EH (cell line): ENCODE data around the gene TST.

Experiments
- DNase-seq: peaks from one replicate; pipeline ENCODE4 v3.0.0-alpha.2; 2015; ENCODE audit warnings: low read depth

TST gene

DNA sequence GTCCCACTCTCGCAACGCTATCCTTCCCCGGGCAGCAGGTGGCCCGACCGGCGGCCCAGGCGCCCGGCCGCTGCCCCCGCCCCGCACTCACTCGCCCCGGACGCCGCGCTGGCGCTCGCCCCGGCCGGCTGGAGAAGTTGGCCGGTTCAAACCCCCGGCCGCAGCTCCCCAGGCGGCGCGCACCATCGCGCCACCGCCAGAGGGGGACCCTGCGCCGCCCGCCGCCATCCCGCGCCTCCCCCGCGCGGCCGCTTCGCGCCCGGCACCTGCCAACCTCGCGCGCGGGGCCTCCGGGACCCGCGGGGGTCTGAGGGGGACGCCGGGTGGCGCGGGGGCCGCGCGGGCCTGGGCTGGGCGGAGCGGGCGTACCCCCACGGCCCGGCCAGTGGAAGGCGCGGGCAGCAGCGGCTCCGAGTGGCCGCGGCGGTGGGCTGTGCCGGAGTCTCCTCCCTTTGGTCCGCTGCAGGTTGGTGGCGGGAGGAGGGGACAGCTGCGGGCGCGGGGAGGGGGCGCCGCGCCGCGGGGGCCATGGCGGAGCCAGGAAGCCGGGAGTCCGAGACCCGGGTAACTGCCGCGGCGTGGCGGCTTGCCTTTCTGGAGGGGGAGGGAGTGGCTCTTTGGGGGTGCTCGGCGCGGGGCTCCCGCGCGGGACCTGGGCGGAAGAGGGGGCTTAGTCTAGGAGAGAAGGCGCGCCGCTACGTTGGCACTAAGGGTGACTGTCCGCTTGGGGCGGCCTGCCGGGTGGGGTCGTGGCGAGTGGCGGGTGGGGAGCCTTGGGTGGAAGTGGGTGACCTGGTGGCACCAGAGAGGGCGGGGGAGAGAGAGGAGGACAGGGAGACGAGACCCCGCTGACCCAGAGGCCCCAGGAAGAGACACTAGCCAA is at the start of gene TST, which contains the start of gene MPST:
TST (minus strand) TSS at position 139 of the 883 bp plus-strand sequence. CDS start 715 bp downstream, outside the sequence.
MPST (plus strand) TSS at position 434 of the 883 bp plus-strand sequence; CDS start at position 529, 95 bp downstream.
- peak; percentile 75 for DNase-seq

DNA sequence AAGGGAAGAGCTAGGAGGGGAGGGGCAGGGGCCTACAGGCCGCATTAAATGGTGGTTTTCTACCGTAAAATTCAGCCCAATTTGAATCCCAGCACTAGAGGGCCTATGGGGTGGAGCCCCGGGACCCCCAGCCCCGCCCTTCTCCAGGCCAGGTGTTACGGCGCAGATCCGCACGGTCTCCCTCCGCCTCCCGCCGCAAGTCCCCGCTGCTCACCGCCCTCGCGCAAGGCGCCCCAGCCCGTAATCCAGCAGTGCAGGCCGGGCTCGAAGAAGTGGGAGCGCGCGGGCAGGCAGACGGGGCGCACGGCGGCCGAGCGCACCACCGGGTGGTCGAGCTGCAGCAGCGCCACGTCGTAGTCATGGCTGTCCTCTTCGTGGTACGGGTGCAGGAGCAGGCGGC is 49.6 kb upstream of the TST start:
- DNase-seq = no peak

DNA sequence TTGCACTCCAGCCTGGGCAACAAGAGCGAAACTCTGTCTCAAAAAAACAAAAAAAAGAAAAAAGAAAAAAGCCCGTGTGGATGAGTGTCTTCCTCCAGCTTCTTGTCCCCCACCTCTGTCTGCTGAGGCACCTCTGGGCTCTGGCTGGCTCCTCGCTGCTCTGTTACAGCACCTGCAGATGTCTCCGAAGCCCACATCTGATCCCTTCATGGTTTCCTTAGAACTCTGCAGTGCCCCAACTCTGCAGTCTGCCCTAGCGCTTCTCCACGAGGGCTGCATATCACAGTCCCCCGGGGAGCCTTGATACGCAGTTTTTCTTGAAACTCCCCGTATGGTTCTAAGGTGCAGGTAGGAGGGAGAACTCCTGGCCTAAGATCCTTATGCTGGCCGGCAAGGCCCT is 48.2 kb upstream of the TST start:
- no peak for DNase-seq

GRCh38 chr22:37065961-37066360 is 46.7 kb upstream of the TST start:
- DNase-seq = no peak

- DNase-seq = no peak
Measured at GRCh38 chr22:37065180-37065579, 45.9 kb upstream of the TST start.

DNA sequence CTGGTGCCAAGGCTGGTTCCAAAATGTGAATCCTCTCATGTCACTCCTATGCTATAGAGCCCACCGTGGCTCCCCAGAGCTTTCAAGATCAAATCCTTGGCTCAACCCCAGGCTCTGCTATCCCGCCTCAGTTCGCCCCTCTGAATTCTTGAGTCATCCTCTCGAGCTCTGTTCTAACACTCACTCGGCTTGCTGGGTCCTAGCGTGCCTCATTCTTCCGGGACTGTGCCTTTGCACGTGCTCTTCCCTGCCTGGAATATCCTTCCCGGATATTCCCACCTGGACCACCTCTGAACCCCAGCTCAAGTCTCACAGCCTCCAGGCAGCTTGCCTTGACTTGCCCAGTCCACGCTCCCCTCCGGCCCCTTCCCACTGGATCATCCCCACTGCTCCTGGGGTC is 45.3 kb upstream of the TST start:
- DNase-seq = no peak

GRCh38 chr22:37063431-37064420 is 44.5 kb upstream of the TST start:
- no peak for DNase-seq

DNA sequence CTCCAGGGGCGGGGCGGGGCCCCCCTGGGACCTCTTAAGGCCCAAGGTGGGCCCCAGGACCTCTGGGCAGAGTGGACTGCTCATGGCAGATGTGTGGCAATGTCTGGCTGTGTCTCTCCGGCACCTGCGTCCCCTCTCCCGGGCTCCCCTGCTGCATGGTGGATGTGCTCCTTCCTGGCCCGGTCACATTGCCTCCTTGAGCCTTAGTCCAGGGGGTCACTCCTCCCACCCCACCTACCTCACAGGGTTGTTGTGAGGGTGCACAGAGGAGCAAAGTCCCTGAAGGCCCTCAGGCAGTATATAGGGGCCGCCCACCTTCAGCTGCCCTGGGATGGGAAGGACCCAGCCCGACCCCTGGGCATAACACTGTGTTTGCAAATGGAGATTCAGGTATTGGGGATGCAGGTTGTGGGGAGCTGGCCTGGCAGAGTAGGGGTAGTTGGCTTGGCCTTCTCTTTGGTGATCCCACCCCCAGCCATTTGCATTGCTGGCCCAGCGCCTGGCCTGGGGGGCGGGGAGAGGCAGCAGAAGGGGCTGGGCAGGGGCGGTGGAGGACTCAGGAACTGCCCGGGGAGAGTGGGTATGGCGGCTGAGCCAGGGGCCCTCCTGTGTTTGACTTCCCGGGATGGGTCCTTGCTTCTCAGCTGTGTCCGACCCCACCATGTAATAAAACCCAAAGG is 43.6 kb upstream of the TST start:
- no peak for DNase-seq

DNA sequence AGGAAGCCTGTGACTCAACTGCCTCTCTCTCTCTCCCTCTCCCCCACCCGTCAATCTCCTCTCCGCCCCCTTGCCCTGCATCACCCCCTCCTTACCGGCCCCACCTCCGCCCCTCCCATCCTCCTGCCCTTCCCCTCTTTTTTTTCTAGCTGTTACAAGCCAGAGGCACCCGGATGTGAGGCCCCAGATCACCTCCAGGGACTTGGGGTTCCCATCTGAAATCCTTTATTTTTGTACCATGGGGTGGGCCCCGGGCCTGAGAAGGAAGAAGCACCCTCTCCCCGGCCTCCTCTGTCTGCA is 43.1 kb upstream of the TST start:
- DNase-seq = no peak

DNA sequence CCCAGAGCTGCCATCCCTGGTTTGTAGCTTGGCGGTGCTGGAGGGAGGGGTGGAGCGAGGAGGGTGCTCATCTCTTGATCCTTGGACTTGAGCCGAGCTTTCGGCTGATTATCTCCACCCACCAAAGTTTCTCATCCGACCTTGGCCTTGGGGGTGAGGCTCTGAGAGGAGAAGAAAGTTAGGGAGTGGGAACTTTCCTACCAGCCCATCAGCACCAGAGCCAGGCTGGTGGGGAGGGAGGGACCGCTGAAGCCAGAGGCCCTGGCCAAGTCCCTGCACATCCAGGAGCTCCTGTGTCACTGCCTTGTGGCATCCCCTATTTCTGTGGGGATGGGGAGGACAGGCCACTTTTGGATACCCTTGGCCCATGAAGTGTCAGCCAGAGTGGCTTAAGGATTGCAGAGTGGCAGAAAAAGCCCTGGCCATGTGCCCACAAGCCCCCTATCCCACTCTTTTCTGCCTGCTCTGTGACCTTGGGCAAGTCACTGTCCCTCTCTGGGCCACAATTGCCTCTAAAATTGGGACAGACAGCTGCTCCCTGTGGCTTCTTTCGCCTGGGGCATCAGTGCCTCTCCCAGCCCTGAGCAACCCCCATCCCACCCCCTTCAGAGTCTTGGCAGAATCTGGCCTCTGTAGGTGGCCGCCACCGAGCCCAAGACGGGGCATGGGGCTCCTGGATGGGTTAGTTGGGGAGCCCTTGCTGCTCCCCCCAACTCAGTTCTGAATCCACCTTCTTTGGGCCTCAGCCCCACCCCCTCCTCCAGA is 42.5 kb upstream of the TST start:
- DNase-seq = no peak

GRCh38 chr22:37060801-37061610 is 41.8 kb upstream of the TST start:
- no peak for DNase-seq

DNA sequence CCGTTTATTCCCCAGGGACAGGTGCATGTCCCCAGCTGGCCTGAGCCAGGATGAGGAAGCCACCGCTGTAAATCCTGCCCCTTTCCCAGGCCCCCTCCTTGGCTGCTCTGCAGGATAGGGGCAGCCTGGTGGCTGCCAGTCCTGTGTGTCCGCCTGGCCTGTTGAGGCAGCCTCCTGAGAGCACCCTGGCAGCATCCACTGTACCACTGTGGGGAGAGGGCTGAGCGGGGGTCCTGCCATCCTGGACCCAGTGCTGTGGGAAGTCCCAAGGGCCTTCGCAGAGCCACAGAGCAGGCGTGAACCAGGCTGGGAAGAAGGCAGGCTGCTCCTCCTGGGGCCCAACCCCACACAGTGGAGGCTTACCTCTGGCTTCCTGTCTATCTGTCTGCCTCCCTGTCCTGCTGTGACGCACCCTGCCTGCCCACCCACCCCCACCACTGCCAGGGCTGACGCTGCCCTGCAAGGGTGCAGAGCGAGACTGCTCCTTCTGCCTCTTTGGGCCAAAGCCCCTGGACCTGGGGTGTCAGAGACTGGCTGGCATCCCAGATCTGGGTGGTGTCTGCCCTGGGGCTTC is 40.7 kb upstream of the TST start:
- no peak for DNase-seq

DNA sequence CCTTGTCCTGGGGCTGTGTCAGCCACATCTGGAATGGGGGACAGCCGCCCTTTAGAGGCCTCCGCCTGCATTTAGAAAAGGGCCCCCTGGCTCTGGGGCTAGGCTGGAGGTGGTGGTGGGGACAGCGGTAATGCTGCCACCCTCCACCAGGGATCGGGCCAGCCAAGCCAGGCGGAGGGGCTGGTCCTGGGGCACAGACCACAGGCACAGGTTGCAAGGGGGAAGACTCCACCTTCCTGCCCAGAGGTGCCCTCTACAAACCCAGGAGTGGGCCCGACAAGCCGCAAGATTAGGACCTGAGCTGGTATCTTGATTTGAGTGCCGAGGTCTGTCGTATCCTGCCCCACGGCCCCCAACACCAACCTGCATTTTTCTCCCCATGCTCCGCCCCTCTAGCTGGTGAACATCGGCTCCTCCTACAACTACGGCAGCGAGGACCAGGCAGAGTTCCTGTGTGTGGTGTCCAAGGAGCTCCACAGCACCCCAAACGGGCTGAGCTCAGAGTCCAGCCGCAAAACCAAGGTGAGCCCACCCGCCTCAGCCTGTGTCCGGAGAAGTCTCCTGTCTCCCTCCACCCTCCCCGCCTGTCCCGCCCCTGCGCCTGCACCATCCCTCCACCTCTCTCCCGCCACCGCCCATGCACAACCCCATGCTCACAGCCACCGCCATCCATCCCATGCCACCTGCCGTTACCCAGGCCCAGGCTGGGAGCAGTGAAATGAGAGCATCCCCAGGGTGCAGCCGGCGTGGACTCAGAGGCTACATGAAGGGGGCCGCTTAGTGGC is 39.9 kb upstream of the TST start:
- DNase-seq = no peak

- DNase-seq = no peak
Measured at GRCh38 chr22:37057796-37058510, 38.7 kb upstream of the TST start.

DNA sequence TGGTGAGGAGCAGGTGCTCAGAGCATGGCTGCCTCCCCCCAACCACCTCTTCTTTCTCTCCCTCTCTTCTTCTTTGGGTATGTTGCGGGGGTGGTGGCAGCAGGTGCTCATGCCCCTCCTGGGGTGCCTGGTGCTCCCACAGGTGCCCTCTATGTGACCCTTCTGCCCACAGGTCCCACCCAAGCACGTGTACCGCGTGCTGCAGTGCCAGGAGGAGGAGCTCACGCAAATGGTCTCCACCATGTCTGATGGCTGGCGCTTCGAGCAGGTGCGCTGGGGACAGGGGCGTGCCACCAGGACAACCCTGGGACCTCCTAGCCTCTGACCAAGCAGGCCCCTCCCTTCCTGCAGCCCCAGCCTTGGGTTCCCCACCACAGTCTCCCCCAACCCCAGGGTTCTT is 38.0 kb upstream of the TST start:
- no peak for DNase-seq

- DNase-seq = no peak
Measured at GRCh38 chr22:37056246-37056645, 37.0 kb upstream of the TST start.

- no peak for DNase-seq
Measured at GRCh38 chr22:37054600-37055365, 35.5 kb upstream of the TST start.

DNA sequence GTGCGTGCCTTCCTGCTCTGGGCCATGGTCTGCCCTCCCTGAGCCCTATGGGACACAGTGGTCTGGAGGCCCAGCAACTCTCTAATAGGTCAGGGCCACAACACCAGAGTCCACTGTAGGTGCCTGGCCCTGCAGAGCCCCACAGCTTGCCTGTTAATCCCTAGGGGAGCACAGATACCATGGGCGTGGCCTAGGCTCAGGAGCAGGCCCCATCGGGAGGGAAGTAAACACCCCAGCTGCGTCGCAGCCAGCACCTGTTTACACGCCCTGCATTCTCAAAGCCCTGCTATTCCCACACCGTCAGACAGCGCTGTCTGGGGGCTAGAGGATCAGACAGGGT is 34.8 kb upstream of the TST start:
- DNase-seq = no peak
